ENCODE data around the gene VAV2.

VAV2 gene

GRCh38 chr9:133862585-133863256, 129.4 kb downstream of the VAV2 start:
- Mint-ChIP-seq H3K27me3 (no peaks in the 10 kb centered on the region), H3K4me3 (peak overlapping the region; percentile 64), H3K27ac (peak overlapping the region; percentile 94), H3K36me3 (ENCODE audit: low read depth) (peaks cover 32% of the 10 kb centered on the region), H3K9me3 (peaks cover 11% of the 10 kb centered on the region), H3K4me1 (ENCODE audit: low read depth) (peaks cover 35% of the 10 kb centered on the region)
- intact Hi-C loops (cut with micrococcal nuclease) = no loop called here

DNA sequence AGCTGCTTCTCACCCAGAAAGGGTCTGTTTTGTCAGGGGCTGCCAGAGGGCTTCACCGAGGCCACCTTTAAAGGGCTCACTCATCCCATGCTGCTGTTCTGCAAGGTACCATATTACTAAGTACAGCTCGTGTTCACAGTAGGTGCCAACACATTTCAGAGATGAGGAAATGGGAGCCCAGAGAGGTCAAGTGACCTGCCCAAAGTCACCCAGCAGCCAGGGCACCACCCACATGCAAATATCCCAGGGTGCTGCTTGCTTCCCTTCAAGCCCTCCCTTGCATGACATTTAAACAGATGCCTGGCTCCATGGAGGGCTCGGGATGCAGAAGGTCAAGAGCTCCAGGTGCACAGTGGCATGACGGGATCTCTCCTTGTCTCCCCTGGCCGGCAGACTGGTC, 130.4 kb downstream of the VAV2 start:
- H3K27ac Mint-ChIP-seq = peak overlapping the region; percentile 94
- peaks cover 44% of the 10 kb centered on the region for H3K4me1 Mint-ChIP-seq (ENCODE audit: low read depth)
- H3K27me3 Mint-ChIP-seq = no peaks in the 10 kb centered on the region
- no peak overlapping the region for H3K4me3 Mint-ChIP-seq
- H3K9me3 Mint-ChIP-seq = peaks cover 11% of the 10 kb centered on the region
- intact Hi-C loops (cut with micrococcal nuclease) = no loop called here
- H3K36me3 Mint-ChIP-seq (ENCODE audit: low read depth) = peaks cover 32% of the 10 kb centered on the region

DNA sequence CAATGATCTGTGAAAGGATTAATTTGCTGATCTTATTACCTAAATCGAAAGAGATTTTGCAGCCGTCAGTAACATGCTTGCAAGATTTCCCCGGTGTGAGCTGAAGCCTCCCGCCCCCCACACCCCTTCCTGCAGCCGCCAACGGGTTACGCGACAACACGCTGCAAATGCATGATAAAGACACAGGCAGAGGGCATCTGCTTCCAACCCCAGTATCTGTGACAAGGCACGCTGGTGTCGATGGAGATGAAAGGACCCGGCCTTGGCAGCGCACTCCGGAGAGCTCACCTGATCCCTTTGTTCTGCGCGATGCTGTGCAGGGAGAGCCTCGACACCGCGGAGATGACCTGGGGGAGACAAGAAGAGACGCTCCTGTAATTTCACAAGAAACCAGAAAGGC, 131.0 kb downstream of the VAV2 start:
- Mint-ChIP-seq H3K4me1 (ENCODE audit: low read depth) (peaks cover 50% of the 10 kb centered on the region), H3K27ac (no peak overlapping the region)

GRCh38 chr9:133858771-133859170, 133.4 kb downstream of the VAV2 start:
- intact Hi-C loops (cut with micrococcal nuclease) = no loop called here
- Mint-ChIP-seq H3K9me3 (no peaks in the 10 kb centered on the region), H3K27me3 (no peaks in the 10 kb centered on the region), H3K4me3 (no peak overlapping the region), H3K4me1 (ENCODE audit: low read depth) (peaks cover 68% of the 10 kb centered on the region), H3K27ac (no peak overlapping the region), H3K36me3 (ENCODE audit: low read depth) (peaks cover 23% of the 10 kb centered on the region)

More for the DNA sequence above, 131.0 kb downstream of the VAV2 start:
- no peak overlapping the region for H3K4me3 Mint-ChIP-seq
- H3K9me3 Mint-ChIP-seq = peaks cover 11% of the 10 kb centered on the region
- intact Hi-C loops (cut with micrococcal nuclease) = no loop called here
- H3K36me3 Mint-ChIP-seq (ENCODE audit: low read depth) = peaks cover 32% of the 10 kb centered on the region
- H3K27me3 Mint-ChIP-seq = no peaks in the 10 kb centered on the region

DNA sequence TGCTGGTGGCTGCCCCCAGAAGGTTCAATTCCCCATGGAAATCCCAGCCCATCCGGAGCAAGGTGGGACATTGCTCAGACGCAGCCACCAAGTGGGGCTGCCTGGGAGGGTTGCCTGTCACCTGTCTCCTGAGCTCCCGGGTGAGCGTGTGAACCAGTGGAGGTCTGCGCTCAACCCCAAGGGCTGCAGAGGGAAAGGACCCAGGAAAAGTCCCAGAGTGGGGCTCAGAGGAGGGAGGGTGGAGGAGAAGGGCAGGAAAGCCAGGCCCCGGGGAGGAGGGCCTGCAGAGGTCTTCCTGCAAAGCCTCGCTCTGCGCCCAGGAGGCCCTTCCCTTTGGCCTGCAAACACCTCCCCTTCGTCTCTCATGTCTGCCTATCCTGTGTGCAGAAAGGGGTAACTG, 134.5 kb downstream of the VAV2 start:
- Mint-ChIP-seq H3K4me1 (ENCODE audit: low read depth) (peaks cover 61% of the 10 kb centered on the region), H3K27me3 (no peaks in the 10 kb centered on the region), H3K27ac (no peak overlapping the region), H3K9me3 (no peaks in the 10 kb centered on the region), H3K4me3 (no peak overlapping the region), H3K36me3 (ENCODE audit: low read depth) (peaks cover 23% of the 10 kb centered on the region)
- intact Hi-C loops (cut with micrococcal nuclease) = no loop called here

GRCh38 chr9:133856798-133857197, 135.3 kb downstream of the VAV2 start:
- intact Hi-C loops (cut with micrococcal nuclease) = no loop called here
- Mint-ChIP-seq H3K27ac (peak overlapping the region; percentile 85), H3K27me3 (no peaks in the 10 kb centered on the region), H3K4me1 (ENCODE audit: low read depth) (peaks cover 53% of the 10 kb centered on the region), H3K36me3 (ENCODE audit: low read depth) (peaks cover 24% of the 10 kb centered on the region), H3K9me3 (no peaks in the 10 kb centered on the region), H3K4me3 (no peak overlapping the region)

- intact Hi-C loops (cut with micrococcal nuclease) = no loop called here
- H3K27me3 Mint-ChIP-seq = no peaks in the 10 kb centered on the region
- H3K9me3 Mint-ChIP-seq = no peaks in the 10 kb centered on the region
- peak overlapping the region; percentile 47 for H3K4me3 Mint-ChIP-seq
- peaks cover 56% of the 10 kb centered on the region for H3K4me1 Mint-ChIP-seq (ENCODE audit: low read depth)
- peak overlapping the region; percentile 85 for H3K27ac Mint-ChIP-seq
- H3K36me3 Mint-ChIP-seq (ENCODE audit: low read depth) = peaks cover 26% of the 10 kb centered on the region
Measured at GRCh38 chr9:133855802-133856521, 136.2 kb downstream of the VAV2 start.

DNA sequence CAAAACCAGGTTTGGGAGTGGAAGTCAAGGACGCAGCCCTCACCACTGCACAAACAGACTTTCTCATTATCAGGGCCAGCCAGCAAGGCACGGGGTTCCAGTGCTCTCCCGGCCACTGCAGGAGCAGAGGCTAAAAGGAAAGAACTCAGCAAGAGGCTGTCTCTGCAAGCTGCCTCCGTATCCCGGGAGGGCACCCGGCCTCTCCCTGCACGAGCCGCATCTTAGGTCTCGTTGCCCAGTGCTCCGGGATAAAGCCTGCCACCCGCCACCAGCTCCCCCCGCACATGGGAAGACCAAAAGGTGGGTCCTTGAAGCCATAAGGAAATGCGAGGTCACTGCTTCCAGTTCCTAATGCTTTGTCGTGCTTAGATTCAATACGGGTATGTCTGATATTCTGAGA, 136.8 kb downstream of the VAV2 start:
- H3K9me3 Mint-ChIP-seq = no peaks in the 10 kb centered on the region
- intact Hi-C loops (cut with micrococcal nuclease) = no loop called here
- H3K4me3 Mint-ChIP-seq = no peak overlapping the region
- H3K27ac Mint-ChIP-seq = peak overlapping the region; percentile 85
- no peaks in the 10 kb centered on the region for H3K27me3 Mint-ChIP-seq
- peaks cover 62% of the 10 kb centered on the region for H3K4me1 Mint-ChIP-seq (ENCODE audit: low read depth)
- peaks cover 25% of the 10 kb centered on the region for H3K36me3 Mint-ChIP-seq (ENCODE audit: low read depth)

DNA sequence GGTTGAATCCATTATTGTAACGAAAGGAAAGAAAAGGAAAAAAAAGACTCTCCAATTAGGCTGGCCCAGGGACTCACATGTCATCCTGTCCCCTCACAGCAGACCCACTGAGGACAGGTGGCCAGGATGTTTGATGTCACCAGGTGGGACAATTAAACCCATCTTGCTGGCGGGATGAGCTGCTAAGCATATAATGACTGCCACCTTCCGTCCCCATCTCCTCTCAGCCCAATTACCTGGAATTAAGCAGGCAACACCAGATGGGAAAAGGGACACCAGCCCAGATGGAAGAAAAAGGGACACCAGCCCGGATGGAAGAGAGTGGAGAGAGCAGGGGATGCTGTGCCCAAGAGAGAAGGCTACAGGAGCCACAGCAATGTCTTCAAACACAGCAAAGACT, 137.4 kb downstream of the VAV2 start:
- no peaks in the 10 kb centered on the region for H3K27me3 Mint-ChIP-seq
- H3K4me3 Mint-ChIP-seq = no peak overlapping the region
- peak overlapping the region; percentile 23 for H3K27ac Mint-ChIP-seq
- peaks cover 21% of the 10 kb centered on the region for H3K36me3 Mint-ChIP-seq (ENCODE audit: low read depth)
- intact Hi-C loops (cut with micrococcal nuclease) = no loop called here
- H3K4me1 Mint-ChIP-seq (ENCODE audit: low read depth) = peaks cover 62% of the 10 kb centered on the region
- H3K9me3 Mint-ChIP-seq = no peaks in the 10 kb centered on the region

GRCh38 chr9:133854048-133854447, 138.1 kb downstream of the VAV2 start:
- Mint-ChIP-seq H3K36me3 (ENCODE audit: low read depth) (peaks cover 21% of the 10 kb centered on the region), H3K27me3 (no peaks in the 10 kb centered on the region), H3K4me1 (ENCODE audit: low read depth) (peaks cover 62% of the 10 kb centered on the region), H3K9me3 (no peaks in the 10 kb centered on the region), H3K4me3 (no peak overlapping the region), H3K27ac (no peak overlapping the region)
- intact Hi-C loops (cut with micrococcal nuclease) = no loop called here

GRCh38 chr9:133853331-133853730, 138.8 kb downstream of the VAV2 start:
- H3K27ac Mint-ChIP-seq = no peak overlapping the region

GRCh38 chr9:133852431-133852830, 139.7 kb downstream of the VAV2 start:
- intact Hi-C loops (cut with micrococcal nuclease) = no loop called here
- H3K27ac Mint-ChIP-seq = no peak overlapping the region

More at GRCh38 chr9:133853331-133853730, 138.8 kb downstream of the VAV2 start:
- intact Hi-C loops (cut with micrococcal nuclease) = no loop called here
- peaks cover 25% of the 10 kb centered on the region for H3K36me3 Mint-ChIP-seq (ENCODE audit: low read depth)
- peaks cover 60% of the 10 kb centered on the region for H3K4me1 Mint-ChIP-seq (ENCODE audit: low read depth)
- no peak overlapping the region for H3K4me3 Mint-ChIP-seq
- no peaks in the 10 kb centered on the region for H3K27me3 Mint-ChIP-seq
- H3K9me3 Mint-ChIP-seq = no peaks in the 10 kb centered on the region

GRCh38 chr9:133851693-133852092, 140.4 kb downstream of the VAV2 start:
- Mint-ChIP-seq H3K27me3 (no peaks in the 10 kb centered on the region), H3K9me3 (no peaks in the 10 kb centered on the region), H3K4me1 (ENCODE audit: low read depth) (peaks cover 45% of the 10 kb centered on the region), H3K27ac (no peak overlapping the region), H3K36me3 (ENCODE audit: low read depth) (peaks cover 25% of the 10 kb centered on the region), H3K4me3 (no peak overlapping the region)
- intact Hi-C loops (cut with micrococcal nuclease) = no loop called here

More at GRCh38 chr9:133852431-133852830, 139.7 kb downstream of the VAV2 start:
- Mint-ChIP-seq H3K9me3 (no peaks in the 10 kb centered on the region), H3K27me3 (no peaks in the 10 kb centered on the region), H3K36me3 (ENCODE audit: low read depth) (peaks cover 25% of the 10 kb centered on the region), H3K4me1 (ENCODE audit: low read depth) (peaks cover 51% of the 10 kb centered on the region), H3K4me3 (no peak overlapping the region)

DNA sequence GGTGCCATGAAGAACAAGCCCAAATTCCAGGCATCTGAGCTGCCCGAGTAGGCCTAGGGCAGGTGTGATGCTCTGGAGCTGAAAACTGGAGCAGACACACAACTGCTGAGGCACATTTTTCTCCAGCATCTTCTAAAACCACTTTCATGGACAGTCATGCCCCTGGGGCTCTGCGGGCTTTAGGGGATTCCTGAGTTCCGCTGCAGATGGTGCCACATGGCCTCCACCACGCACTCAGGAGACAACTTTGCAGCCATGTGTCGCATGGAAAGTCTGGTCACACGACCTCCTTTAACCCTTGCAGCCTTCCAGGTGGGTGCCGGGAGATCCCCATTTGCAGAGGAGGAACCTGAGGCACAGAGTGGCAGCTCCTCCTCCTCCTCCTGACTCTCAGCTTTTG, 141.2 kb downstream of the VAV2 start:
- Mint-ChIP-seq H3K27me3 (no peaks in the 10 kb centered on the region), H3K9me3 (no peaks in the 10 kb centered on the region), H3K4me3 (no peak overlapping the region), H3K27ac (no peak overlapping the region), H3K4me1 (ENCODE audit: low read depth) (peaks cover 45% of the 10 kb centered on the region), H3K36me3 (ENCODE audit: low read depth) (peaks cover 25% of the 10 kb centered on the region)
- intact Hi-C loops (cut with micrococcal nuclease) = no loop called here

Data from dendritic cell treated with granulocyte-macrophage colony-stimulating factor and Interleukin-4, amounts not matched to agents 40 ng/mL and 50 ng/mL, for 4 days (primary cell).